HG03025 (cell line): ENCODE results near the gene ADCY10.

Source experiments
- ATAC-seq: cut with Tn5 transposase; IDR thresholded peaks from one replicate; pipeline ENCODE4 v1.9.1; 2021; ENCODE audit warnings: mild to moderate bottlenecking, moderate library complexity; ENCODE audit not compliant: unreplicated experiment, low FRiP score

ADCY10 gene

DNA sequence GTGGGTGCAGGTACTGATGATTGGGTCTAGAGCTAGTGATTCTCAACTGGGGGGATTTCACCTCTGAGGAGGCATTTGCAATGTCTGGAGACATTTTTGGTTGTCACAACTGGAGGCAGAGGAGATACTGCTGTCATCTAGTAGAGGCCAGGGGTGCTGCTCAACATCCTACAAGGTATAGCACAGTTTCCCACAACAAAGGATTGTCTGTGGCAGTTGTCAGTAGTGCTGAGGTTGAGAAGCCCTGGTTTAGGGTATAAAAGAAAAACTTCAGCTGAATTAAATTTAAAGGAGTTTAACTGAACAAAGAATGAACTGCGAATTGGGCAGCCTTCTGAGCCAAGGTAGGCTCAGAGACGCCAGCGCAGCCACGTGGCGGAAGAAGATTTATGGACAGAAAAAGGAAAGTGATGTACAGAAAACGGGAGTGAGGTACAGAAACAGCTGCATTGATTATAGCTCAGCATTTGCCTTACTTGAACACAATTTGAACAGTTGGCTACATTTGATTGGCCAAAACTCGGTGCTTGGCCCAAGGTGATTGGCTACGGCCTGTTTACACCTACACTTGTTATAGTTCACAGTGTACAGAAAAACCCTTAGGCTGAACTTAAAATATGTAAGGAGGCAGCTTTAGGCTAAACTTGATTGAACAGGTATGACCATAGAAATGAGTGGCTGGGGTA is 151.7 kb downstream of the ADCY10 start:
- no peak for ATAC-seq

DNA sequence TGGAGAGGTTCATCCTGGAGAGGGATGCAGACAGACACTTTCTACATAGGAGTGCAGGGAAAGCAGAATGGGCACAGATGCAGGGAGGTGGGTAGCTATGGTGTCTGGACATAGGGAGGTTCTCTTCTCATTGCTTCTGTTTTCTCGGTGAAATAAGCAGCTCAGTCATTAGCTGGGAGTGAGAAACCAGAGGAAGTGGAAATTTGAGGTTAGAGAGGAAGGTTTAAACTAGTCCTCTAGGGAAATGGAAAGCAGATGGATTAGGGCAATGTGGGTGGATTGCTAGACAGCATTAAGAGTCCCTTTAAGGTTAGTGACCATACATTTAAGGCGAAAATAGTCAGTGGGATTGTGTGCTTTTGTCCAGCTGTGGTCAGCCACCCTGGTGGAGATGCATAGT is 152.5 kb downstream of the ADCY10 start:
- ATAC-seq: no peak
